ENCODE measurements around the gene AUTS2. TPM values are rescaled to one million over a fixed set of nuclear protein-coding genes. Genes with fewer than 3 reads are reported as not detected.

The AUTS2 gene
- polyA plus RNA-seq, 4 donors: 69.8 to 109 (median 76.8) TPM

DNA sequence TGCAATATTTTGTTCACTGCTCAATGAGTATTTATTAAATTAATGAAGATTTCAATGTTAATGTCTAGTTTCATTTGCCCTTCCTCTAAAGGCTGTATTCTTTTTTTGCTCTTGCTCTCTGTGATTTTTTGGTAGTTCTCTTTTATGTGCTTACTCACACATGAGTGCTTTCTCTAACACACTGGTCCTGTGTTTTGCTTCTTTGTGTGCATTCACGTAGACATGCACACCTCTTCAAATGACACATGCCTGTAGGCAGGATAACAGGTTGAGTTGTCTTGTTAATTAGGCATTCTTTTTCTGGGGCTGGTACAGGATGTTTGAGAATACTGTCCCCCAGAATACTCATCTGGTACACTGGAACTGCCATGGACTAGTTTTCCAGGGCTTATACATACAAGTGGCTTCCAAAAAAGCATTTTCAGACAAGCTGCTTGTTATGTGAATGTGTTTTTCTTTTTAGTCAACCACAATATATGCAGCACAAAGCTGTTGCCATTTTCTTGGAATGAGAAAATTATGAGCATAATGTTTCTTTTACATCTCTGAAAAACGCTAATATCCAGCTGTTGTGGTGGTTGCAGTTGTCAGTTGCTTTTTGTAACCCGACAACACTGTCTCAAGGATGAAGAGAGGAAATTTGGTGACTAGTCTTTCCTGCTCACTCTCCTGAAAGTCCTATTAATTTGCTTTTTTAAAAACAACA lies 416.4 kb downstream of the AUTS2 start:
- DNase-seq (ENCODE audit: low read depth in 4 of 4, low spot score in 3 of 4): no peak

DNA sequence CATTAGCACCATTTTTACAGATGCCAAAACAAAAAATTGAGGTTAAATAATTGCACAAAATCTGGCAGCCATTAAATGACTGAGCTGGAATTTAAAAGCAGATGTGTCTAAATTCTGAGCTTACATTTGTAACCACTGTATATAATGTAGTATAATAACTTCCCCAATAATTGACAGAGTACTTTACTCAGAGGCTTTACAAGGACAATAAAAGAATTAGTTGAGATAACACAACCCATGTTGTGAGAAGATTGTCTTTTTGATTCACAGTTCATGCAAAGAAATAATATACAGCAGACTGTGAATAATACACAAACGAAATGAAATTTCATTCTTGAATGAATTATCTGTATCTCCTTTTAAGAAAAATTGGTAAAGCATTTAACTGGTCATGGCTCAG lies 417.1 kb downstream of the AUTS2 start:
- no peak for DNase-seq (ENCODE audit: low read depth in 4 of 4, low spot score in 3 of 4)

DNA sequence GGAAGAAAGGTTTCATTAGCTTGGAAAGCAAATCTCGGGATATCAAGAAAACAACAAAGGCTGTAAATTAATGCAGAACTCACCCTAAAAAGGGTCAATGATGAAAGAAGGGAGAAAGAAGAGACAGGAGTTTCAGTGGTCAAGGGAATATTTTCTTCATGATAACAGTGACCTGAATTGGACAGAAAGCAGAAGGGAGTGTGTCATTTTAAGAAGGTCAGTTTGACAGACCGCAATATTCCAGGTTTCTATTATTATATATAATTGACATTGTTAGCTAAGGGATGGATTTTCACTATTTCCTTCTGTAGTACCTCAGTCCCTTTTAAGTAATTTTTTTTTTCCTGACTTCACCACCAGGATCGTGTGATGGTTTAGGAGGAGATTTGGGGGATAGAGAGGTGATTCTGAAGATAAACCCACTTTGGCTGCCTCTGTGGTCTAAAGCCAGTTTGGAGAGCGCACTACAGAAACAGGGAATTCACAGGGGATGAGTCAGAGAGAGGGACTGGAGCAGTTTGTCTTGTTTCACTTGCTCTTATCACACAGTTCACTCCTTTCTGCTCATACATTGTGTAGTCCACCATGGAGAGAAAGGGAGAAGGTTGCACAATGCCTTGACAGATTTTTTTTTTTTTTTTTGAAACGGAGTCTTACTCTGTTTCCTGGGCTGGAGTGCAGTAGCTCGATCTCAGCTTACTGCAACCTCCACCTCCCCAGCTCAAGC lies 417.9 kb downstream of the AUTS2 start:
- no peak for DNase-seq (ENCODE audit: low read depth in 4 of 4, low spot score in 3 of 4)

DNA sequence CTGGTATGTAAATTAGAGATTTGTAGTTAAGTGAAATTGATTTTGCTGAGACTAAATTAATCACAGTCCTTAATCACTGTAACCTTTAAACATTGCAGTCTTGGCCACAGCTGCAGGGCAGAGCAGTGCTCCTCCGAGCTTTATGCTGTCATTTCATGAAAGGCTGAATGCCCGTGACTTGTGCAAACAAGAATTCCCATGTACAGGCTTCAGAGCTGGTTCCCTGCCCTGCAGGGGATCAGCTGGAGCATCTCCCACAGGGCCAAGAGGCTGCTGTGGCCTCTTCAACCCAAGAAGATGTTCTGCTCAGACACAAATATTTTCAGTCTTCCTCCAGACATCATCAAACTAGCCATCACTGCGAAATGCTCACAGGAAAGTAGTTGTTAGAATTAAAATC lies 419.1 kb downstream of the AUTS2 start:
- DNase-seq (ENCODE audit: low read depth in 4 of 4, low spot score in 3 of 4): no peak

DNA sequence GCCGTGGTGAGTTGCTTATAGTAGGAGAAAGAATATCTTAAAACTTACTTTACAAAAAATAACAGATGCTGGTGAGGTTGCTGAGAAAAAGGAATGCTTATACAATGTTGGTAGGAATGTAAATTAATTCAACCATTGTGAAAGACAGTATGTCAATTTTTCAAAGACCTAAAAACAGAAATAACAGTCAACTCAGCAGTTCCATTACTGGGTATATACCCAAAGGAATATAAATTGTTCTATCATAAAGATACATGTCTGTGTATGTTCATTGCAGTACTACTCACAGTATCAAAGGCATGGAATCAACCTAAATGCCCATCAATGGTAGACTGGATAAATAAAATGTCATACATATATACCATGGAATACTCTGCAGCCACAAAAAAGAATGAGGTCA lies 420.4 kb downstream of the AUTS2 start:
- DNase-seq (ENCODE audit: low read depth in 4 of 4, low spot score in 3 of 4): no peak

DNA sequence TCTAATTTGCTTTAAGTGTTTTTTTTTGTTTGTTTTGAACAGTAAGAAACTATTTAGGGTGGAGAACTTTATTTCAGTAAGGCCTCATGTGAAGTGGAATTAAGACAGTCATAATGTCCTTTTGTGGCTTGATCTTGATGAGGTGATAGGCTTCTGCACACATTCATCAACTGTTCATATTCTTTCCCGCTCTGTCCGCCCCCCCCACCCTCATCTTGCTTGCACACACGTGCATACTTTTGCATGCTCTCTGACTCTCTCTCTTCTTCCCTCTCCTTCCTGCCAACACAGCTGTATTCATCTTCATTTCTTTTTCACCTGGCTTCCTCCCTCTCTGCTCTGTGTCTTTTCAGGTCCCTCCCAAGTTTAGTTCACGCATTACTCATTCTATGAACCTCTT lies 429.6 kb downstream of the AUTS2 start:
- DNase-seq (ENCODE audit: low read depth in 4 of 4, low spot score in 3 of 4): no peak

DNA sequence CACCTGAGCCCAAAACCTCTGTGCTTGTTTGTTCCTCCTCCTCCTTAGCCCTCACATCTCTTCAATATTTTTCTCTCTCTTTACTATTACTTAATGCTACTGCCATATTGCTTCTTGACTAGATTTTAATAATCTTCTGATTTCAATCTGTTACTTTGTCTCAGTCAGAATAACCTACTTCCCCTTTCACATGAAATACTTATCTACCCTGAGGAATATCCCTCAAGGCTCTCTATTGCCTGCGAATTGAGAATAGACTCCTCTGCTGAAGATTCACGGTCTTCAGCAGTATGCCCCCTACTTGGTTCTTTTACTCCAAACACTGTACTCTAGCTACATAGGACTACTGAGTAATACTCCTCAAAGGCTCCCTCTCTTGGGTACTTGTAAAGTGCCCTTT lies 430.3 kb downstream of the AUTS2 start:
- no peak for DNase-seq (ENCODE audit: low read depth in 4 of 4, low spot score in 3 of 4)

DNA sequence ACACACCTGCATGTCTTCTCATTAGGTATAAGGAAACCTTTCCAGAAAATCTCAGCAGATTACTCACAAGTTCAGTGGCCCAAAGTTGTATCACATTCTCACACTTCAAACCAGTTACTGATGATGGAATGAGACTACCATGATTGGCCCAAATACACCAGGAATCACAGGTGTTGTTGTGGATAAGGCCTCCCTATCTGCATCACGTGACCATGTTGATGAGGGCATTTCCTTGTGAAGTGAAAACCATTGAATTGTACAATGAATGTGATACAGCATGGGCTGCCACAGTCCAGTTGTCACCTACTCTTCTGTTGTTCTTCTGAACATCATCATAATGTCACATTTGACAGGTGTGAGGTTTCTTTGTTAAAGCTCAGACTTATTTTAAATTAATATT lies 431.7 kb downstream of the AUTS2 start:
- no peak for DNase-seq (ENCODE audit: low read depth in 4 of 4, low spot score in 3 of 4)

DNA sequence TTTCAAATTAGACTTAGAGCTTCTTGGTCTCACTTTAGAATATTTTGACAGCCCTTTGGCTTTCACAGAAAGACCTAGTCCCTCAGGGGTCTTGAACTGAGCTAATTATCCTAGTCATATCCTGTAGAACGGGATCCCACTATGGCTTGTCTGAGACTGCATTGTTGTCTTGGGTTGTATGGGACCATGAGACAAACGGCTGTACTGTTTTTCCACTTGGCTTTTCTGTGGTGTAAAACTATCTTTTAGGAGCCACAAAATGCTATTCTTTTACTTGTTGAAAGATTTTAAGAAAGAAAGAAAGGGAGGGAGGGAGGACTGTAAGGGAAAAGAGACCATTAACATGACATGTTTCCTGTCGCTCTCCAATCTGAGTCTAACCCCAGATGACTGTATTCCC lies 432.5 kb downstream of the AUTS2 start:
- no peak for DNase-seq (ENCODE audit: low read depth in 4 of 4, low spot score in 3 of 4)

DNA sequence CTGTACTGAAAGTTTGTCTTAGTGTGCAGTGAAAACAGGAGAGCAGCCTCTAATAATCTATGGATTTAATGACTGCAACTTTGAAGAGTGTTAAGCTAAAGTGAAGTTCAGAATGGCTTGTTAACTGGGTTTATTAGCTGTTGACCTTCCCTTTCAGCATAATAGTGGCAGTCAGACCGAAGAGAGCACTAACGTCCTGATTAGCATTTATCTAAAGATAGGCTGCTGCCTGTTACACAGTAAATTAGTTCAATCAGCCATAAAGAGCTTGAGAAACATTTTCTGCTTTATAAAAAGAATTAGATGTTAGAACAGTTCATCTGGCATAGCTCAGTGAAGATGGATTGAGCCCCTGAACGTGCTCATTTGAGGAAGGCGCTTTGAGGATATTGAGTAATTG lies 433.0 kb downstream of the AUTS2 start:
- no peak for DNase-seq (ENCODE audit: low read depth in 4 of 4, low spot score in 3 of 4)

DNA sequence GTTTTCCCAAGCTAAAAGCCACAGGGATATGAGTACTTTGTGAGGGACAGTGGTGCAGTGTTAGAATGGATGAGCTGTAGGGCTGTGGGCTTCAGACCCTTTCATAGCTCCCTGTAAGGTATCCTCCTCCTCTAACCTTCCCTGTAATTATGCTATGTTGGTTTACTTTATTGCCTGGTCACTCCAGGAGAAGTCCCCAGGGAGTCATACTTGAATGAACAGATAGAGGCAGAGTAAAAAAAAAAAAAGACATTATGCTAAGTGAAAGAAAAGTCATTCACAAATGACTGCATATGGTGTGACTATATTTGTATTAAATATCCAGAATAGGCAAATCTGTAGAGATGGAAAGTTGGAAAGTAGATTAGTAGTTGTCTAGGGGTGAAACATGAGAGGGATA lies 434.4 kb downstream of the AUTS2 start:
- no peak for DNase-seq (ENCODE audit: low read depth in 4 of 4, low spot score in 3 of 4)

DNA sequence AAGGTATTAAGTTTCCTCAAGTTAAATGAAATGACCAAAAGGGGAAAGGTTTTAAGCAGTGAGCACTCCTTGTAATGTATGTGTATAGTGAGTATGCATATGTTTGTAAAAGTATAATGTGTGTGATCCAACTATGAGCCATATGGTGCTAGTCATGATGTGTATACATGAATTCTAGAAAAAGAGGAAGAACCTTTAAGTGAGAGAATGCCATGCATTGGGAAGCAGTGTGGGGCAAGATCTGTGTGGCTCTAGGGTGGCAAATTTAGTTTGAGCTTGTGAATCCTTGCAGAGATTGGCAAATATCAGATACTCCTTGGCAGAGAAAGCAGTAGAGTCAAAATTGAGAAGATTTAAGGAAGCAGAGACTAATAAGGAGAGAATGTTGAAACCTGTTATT lies 435.0 kb downstream of the AUTS2 start:
- no peak for DNase-seq (ENCODE audit: low read depth in 4 of 4, low spot score in 3 of 4)

DNA sequence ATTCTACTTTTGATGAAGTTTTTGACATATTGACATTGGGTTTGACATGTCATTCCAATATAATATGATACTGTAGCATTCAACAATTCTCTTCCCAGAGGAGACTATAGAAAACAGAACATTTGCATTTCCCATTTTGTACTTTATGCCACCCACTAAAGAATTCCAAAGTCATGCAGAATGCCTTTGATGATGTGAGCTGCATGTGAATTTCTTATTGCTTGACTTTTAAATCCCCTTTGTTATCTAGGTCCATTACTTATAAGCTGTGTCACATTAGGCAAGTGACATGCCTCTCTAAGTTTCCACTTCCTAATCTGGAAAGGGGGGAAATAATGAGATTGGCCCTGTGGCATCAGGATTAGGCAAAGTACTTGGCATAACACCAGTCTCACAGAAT lies 436.7 kb downstream of the AUTS2 start:
- no peak for DNase-seq (ENCODE audit: low read depth in 4 of 4, low spot score in 3 of 4)

DNA sequence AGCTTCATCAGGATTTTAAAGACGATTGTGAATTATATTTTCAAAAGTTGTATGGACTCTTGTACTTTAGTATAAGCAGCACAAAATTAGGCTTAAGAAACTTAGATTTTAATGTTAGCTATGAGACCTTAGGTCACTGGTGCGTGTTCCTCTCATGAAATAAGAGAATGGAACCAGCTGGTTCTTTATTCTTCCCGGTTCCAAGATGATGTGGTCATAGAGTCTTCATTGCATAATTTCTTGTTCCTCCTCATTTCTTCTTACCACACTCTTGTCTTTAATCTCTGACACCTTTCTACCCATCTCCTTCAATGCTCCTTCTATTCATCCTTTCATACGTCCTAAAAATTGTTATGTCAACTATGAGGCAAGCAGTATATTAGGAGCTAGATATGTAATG lies 437.2 kb downstream of the AUTS2 start:
- no peak for DNase-seq (ENCODE audit: low read depth in 4 of 4, low spot score in 3 of 4)

DNA sequence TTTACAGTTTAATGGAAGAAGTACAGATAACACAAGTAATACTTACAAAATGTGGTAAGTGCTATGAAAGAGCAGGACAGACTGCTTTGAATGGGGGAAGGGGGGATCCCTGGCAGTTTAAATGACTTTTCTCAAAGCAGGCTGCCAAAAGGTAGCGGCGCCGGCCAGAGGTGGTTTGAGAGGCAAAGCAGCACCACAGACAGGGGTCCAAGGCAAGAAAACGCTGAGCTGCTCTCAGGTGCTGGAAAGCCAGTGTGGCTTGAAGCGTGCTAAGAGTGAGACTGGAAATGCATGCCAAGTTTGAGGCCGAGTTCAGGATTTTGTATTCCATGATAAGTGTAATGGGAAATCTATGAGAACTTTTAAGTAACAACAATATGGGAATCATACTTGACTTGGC lies 437.7 kb downstream of the AUTS2 start:
- no peak for DNase-seq (ENCODE audit: low read depth in 4 of 4, low spot score in 3 of 4)

DNA sequence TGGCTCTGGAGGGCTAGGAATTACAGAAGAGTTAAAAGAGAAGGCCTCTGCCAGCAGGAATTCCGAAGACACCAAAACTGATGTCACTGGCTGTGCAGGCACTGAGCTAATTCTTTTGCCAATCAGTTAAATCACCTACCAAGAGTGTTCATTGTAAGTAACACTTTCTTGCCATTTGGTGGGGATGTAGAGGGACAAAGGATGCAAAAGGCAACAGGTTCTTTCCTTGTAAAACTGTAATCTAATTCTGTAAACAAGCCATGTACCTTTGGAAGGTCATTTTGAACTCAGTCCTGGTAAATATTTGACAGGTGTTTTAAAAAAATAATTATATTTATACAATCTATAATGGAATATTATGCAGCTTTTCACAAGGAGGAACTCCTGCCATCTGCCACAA lies 438.4 kb downstream of the AUTS2 start:
- DNase-seq (ENCODE audit: low read depth in 4 of 4, low spot score in 3 of 4): no peak

DNA sequence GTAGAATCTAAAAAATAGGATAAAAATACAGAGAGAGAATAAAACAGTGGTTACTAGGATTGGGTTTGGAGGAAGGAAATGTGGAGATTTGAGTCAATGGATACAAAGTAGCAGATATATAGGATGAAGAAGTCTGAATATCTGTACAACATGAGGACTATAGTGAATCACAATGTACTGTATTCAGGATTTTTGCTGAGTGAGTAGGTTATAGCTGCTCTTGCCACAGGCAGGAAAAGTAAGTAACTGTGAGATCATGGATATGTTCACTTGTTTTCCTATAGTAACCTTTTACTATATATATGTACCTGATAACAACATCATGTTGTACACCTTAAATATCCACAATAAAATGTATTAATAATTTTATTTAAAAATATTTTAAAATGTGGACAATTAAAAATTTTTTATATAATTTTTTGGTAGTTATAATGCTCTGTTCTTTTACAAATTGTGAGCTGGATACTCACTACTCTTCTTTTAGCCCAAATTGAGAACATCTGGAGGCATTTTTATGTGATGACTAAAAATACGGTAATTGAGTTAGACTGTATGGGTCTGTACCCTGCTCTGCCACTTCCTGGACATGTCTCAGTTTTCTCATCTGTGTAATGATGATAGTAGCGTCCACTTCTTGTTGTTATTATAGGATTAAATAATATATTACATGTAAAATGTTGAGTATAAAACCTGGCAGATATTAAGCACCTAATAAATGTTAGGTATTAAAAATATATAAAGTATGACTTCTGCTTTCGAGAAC lies 439.1 kb downstream of the AUTS2 start:
- DNase-seq (ENCODE audit: low read depth in 4 of 4, low spot score in 3 of 4): no peak

DNA sequence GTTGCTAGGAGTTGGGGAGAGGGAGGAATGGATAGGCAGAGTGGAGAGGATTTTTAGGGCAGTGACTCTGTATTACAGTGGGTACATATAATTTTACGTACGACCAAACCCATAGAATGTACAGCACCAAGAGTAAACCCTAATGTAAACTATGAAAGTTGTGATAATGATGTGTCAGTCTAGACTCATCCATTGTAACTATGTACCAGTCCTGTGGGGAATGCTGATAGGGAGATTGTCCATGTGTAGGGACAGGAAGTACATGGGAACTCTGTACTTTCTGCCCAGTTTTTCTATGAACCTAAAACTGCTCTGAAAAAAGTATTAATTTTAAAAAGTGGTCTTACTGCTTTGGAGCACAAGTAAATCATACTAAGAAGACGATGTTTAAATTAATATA lies 441.8 kb downstream of the AUTS2 start:
- DNase-seq (ENCODE audit: low read depth in 4 of 4, low spot score in 3 of 4): no peak

DNA sequence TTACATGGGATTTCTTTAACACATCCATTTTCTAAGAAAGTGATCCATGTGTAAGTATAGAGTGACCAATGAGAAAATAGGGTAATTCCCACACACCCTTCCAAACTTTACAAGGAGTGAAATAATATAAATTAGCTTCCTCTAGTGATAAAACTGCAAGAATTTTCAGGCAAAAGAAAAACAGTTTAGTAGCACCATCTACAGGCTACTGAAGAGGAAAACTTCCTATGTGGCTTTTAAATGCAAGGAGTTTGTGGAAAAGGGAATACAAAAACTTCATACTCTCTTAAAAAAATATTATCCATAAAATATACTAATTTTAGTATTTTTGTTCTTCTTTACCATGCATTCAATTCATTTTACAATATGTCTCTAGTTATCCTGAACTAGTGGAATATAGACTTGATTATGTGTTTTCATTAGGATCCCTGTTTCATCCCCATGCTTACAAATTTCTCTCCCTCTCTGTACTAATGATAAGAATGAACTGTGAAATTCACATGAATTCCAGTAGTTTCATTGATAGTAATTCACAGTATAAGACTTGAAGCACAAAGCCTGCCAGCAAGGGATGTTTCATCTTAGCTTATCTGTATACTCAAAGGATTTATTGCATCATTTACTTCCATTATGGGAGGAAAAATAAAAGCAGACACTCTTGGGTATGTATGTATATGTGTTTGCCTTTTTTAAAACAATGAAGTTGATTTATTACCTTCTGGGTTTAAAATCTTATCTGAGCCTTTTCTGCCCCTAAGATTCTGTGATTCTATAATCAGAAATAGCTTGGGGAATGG lies 442.9 kb downstream of the AUTS2 start:
- no peak for DNase-seq (ENCODE audit: low read depth in 4 of 4, low spot score in 3 of 4)

DNA sequence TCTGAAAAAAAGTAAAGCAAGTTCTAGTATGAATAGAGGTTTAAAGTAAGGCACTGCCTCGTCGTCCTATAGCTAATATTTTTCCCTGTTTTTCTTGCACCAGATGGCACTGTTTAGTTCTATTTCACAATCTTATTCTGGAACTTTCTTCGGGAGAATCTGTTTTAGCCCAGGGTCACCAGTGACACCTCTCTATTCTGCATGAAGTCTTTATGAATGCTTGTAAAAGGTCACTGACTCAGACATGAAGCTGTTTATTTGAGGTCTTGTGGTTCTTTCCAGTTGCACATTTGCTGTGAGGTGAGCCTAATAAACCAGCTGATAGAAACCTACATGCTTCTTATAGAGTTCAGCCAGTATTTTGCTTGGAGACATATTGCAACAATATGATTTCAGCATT lies 444.3 kb downstream of the AUTS2 start:
- DNase-seq (ENCODE audit: low read depth in 4 of 4, low spot score in 3 of 4): no peak

DNA sequence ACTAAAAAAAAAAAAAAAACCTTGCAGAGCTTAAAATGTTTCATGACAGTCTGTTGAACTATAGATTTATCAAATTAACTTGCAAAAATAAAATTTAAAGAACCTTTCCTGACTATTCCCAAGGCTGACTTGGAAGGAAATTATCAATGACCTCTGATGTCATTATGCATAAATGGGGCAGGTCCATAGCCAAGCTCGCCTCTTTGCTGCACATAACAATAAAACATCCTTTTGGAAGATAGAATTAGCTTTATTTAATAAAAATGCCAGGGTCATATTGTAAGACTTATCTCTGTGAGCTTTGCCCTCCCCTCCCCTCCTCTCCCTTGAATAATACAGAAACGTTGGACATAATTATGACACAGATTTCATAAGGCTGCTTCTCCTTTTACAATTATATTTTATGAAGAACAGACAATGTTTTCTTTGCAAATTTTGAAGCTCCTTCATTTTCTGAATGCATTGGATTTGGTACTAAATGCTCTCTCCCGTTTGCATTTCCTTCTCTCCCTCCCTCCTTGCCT lies 444.8 kb downstream of the AUTS2 start:
- no peak for DNase-seq (ENCODE audit: low read depth in 4 of 4, low spot score in 3 of 4)

Data from left renal pelvis (tissue), 4 donors.